Measurements from ENCODE around the gene USH2A.

DNA sequence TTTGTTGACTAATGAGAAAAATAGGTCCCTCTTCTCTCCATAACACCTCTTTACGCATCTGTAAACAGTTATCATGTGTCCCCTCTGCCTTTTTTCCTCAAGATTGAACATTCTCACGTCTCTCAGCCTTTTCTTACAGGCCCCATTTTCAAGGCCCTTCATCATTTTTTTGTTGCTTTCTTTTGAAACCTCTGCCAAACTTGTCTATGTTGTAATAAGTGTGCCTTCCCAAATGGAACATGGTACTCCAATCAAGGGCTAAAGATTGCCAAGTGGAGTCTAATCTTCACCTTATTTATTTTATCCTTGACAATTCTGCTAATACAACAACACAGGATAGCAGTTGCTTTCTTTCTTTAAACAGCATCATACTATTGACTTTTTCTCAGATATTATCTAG, 280.3 kb downstream of the USH2A start:
- TF ChIP-seq POLR2A (IDR thresholded peaks at IDR 0.05), result no peak
- TF ChIP-seq, protein P1, sequence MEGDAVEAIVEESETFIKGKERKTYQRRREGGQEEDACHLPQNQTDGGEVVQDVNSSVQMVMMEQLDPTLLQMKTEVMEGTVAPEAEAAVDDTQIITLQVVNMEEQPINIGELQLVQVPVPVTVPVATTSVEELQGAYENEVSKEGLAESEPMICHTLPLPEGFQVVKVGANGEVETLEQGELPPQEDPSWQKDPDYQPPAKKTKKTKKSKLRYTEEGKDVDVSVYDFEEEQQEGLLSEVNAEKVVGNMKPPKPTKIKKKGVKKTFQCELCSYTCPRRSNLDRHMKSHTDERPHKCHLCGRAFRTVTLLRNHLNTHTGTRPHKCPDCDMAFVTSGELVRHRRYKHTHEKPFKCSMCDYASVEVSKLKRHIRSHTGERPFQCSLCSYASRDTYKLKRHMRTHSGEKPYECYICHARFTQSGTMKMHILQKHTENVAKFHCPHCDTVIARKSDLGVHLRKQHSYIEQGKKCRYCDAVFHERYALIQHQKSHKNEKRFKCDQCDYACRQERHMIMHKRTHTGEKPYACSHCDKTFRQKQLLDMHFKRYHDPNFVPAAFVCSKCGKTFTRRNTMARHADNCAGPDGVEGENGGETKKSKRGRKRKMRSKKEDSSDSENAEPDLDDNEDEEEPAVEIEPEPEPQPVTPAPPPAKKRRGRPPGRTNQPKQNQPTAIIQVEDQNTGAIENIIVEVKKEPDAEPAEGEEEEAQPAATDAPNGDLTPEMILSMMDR (IDR thresholded peaks at IDR 0.05), result no peak
- TF ChIP-seq POLR2AphosphoS5 (IDR thresholded peaks at IDR 0.05), result no peak

Data from gastroesophageal sphincter (tissue), 3 donors.